ENCODE results near the gene ALK.

ALK gene

DNA sequence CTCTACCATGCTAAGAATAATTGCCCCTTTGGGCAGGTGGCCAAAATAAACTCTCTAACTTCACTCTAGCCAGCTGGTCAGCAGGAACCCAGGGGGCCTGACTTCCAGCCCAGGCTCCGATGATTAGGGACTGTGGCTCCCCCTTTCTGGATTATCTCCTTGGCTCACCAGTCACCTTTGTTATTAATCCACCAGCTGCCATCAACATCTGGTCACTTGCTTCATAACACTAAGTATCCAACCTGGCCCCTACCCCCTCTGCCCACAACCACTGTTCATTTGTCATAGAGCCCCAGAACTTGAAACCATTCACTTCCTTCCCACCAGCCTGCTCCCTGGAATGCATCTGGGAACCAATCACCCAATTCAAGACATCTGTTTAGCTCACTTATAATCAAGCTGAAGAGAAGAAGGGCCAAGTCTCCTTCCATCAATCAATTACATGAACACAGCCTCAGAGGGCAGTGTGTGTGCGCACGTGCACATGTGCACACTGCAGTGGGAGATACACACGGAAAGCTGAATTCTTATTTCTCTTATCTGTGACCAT is 215.1 kb downstream of the ALK start:
- no peak for DNase-seq

DNA sequence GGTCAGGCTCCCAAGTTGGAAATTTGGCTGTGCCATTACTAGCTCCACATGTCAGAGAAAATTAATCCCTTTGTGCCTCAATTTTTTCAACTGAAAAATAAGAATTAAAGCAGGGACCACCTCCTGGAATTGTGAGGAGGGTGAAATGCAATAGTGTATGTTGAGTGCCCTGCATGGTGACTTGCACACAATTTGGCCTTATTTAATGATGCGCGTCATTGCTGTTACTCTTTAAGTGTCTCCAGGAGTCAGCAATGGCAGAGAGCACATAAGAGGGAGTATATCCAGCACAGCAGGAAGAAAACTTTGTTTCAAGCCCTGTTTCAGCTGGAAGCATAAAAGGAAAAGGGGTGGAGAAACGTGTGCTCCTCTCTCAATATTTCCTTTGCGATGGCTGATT is 215.8 kb downstream of the ALK start:
- DNase-seq = no peak

DNA sequence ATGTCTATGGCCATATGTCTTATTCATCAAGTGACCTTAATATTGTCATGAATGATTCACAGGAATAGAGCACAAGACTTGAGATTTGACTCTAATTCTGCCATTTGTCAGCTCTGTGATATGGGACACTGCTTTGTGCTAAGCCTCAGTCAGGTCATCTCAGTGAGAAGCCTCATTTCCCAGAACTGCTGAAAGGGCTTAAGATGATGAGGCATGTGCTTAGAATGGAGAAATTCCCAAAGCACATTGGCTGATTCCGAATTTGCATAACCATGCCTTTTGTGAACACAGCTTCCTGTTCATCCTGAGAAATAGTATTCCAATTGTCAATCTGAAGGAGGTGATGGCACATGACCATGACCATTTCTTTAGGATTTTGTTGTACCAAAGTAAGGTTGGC is 218.1 kb downstream of the ALK start:
- no peak for DNase-seq

- no peak for DNase-seq
Measured at GRCh38 chr2:29702276-29702675, 219.1 kb downstream of the ALK start.

GRCh38 chr2:29700560-29700959 is 220.8 kb downstream of the ALK start:
- no peak for DNase-seq

- DNase-seq = no peak
Measured at GRCh38 chr2:29699045-29699444, 222.3 kb downstream of the ALK start.

DNA sequence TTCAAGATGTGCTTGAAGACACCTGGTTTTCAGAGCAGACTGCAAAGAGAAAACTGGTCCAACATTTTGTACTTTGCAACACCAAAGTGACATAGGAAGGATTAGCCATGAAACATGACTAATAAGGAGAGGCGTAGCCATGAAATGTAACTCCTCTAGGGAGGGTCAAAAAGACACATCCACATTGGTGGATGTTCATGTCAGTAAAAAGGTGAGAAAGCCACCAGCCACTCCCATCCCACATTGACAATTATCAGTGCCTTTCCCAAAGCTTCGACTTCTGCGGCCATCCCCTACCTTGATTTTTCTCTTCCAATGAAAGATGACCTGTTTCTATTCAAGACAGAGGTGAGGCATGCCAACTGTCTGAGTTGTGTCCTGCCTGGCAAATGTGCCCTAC is 223.2 kb downstream of the ALK start:
- no peak for DNase-seq

GRCh38 chr2:29697715-29698114 is 223.7 kb downstream of the ALK start:
- DNase-seq = no peak

DNA sequence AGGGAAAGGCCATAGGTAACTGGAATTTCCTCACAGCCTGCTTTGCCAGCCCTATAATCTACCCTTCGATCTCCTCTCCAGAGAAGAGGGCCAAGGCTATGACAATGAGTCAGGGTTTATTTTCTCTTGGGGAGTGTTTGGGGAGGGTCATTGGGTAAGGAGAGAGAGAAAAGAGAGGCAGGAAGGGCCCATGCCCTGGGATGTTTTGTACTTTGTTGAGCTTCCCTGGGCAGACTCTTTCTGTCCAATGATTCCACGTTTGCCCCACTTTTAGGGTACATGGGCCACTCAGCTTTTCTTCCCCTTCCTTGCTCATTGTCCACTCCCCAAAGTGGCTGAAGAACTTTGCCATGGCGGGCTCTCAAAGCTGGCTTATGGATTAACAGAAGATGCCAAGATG is 224.2 kb downstream of the ALK start:
- DNase-seq = no peak

DNA sequence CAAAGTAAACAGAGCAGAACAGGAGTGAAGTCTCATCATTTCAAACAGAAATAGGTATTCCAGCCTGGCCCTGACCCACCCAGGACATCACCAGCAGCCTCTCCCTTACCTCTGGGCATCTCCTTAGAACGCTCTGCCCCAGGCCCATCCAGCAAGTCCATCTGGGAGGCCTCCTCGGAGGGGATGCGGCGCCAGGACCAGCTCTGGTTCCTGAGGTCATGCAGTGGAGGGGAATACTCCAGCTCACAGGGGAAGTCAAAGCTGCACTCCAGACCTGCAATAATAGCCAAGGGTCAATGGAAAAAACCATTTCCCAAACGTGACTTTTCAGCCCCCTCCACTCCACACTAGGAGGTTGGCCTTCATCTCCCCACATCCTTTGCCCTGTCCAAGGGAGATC is 226.6 kb downstream of the ALK start:
- DNase-seq = no peak

DNA sequence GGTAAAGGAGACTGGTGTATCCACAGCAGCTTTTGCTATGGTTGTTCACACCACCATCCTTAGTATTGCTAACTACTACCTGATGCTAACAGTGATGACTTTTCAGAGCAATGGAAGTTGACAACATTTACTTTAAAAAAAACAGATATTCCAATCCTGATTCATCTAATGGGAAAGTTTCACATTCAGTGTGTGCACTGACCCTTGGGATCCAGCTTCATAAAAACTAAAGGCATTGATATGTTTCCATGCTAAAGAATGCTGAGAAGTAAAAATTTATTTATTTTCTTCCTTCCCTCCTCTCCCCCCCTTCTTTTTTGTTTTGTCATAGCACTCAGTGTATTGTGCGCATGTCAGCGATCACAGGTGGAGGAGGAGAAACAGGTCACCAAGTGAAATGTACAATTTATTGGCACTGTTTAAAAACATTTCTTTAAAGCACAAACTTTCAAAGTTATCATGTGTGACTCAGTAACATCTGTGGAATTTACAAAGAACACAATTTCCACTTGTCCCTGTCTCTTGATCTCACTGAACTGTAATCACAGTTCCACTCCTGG is 229.9 kb downstream of the ALK start:
- DNase-seq = no peak

GRCh38 chr2:29689666-29690065 is 231.7 kb downstream of the ALK start:
- DNase-seq = no peak

DNA sequence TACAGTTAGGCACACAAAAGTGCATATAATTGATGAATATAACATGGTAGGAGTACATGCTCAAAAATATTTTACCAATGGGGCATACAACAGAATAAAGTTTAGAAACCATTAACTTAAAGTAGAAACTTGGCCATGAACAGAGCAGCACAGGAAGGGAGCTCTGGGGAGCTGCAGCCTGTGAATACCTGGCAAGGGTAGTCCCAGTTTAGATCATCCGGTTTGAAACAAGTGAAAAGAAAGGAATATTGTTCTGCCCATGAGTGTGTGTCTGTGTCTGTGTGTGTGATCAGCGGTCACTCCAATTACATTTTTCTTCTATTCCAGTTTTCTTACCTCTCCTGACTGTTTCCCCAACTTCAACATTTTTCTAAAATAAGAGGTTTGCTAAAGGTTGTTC is 233.0 kb downstream of the ALK start:
- no peak for DNase-seq

DNA sequence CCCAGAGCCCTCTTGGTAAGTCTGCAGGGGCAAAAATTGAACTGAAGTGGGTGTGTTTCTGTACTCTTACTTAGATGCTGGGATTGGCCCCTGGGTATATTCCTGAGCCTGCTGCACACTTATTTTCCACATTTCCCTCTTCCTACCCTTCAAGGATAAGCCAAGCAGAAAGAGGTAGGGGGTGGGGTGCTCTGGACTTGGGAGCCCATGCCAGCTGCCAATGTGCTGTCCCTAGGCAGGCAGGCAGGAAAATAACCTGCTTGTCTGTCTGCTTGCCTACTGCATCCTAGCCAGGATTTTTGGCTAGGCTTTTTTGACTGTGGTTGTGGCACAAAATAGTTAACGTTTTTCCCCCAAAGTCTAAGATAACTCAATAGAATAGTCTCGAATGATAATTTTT is 234.3 kb downstream of the ALK start:
- DNase-seq = no peak

DNA sequence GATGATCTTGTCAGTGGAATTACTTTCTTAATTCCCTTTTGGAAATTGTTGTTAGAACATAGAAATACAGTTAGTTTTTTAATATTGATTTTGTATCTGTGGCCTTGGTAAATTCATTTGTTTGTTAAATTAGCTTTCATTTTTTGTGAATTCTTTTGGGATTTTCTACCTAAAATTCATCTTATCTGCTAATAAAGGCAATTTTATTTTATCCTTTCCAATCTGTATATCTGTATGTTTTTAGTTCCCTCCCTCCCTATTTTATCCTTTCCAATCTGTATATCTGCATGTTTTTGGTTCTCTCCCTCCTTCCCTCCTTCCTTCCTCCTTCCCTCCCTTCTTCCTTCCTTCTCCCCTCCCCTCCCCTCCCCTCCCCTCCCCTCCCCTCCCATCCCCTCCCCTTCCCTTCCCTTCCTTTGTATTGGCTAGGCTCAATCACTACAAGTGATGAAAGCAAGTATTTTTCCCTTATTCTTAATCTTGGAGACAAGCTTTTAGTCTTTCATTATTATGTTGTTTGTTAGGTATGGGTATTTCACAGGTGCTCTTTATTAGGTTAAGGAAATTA is 244.4 kb downstream of the ALK start:
- DNase-seq = no peak

DNA sequence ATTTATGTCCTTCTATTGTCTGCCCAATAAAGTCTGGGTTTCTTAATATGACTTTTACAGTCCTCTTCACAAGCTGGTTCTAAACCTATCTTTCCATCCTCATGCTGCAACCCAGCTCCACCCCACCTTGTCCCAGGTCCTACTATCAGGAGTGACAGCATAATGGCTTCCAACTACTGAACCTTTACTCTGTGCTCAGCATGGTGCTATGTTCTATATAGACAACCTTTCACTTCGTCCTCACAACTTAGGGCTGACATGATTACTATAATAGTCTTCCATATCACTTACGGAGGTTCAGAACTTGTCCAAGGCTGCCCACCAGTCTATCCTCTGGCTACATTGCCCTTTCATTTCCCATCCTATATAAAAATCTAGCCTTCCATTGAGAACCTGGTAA is 256.8 kb downstream of the ALK start:
- no peak for DNase-seq

DNA sequence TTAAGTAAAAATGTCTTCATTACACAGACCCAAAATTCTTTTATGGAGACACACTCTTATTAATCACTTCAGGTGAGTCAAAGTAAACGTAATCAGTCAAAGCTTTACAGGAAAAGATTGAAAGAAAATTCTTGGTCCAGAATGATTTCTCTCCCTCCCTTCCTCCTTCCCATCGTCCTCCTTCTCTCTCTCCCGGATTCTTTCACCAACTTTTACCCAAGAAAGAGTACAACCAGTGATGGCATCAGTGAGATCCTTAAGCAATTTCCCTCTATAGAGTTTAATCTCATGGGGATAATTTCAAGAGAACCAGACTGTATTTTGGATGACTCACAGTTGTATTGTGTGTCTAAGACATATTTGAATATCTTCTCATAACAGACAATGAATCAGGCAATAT is 258.1 kb downstream of the ALK start:
- no peak for DNase-seq

- no peak for DNase-seq
Measured at GRCh38 chr2:29662861-29663260, 258.5 kb downstream of the ALK start.

DNA sequence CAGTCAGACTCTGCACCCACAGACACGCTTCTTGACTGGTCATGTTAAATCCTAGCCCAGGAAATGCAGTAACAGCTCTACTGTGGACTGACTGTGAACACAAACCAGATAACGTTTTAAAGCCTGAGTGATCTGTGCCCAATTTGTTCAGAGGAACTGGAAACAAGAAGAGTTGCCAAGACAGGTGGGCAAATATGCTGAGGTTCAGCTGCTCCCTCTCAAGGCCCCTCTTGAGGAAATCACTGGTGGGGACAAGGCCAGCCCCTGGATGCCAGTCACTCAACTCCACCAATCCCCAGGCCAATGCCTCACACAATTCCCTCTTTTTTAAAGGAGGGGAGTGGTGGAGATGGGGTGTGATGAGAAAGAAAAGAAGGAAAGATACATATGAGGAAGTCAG is 261.2 kb downstream of the ALK start:
- DNase-seq = no peak

DNA sequence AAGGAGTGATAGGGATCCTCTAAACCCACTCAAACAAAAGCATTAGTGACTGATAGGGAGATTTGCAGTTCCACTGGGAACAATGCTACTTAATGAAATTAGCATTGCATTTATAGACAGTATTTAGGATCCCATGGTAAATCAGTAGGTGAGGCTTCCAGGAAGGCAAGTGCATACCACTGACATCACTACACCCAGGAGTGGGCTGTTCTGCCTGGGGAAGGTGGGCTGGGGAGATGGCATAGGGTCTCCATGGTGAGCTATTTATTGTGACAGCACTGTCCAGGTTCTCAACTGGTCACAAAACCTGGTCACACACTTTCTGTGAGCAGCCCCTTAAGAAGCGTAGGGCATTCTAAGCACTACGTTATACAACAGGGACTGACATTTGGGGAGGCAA is 262.2 kb downstream of the ALK start:
- DNase-seq = no peak

DNA sequence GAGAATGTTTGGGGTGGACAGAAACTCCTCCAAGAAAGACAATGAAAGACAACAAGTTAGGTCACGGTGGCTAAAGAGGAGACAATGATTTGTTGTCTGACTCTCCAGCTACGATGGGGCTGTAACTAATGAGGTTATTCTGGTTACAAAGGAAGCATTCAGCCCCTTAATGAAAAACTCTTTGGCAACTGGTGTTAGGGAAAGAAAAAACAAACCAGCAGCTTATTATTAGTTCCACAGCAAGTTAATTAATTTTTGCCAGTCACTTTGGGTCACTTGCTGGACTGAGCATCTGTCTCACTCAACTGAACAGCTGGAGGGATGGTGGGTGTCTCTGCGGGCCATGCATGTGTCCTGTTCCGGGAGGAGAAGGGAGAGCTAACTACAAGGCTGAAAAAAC is 263.7 kb downstream of the ALK start:
- no peak for DNase-seq

DNA sequence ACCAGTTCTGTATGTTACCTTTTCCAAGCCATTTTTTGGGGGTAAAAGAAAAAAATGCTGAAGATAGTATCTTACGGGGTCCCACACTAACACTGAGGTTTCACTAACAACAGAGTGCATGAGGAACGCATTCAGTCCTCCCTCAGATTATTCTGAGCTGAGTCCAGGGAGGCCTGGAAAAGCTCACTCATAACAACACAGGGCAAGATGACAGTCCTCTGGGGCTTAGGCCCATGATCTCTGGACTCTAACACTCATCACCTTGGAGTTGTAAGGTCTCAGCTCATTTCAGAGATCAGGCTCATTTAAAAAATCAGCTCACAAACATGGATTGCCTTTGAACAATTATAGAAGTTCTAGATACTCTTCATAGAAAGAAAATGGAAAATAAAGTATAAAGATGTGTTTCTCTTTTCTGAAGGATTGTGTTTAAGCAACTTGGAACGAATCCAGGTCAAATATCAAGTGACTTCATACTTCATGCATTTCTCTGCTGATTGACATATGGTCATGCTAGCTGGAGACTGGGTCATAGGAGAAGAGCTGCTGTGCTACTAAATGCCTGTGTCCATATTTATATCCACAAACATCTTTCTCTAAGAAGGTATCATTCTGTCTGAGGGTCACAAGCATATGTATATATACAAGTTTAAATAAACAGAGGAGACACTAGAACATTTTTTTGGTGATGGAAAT is 265.8 kb downstream of the ALK start:
- DNase-seq = no peak

DNA sequence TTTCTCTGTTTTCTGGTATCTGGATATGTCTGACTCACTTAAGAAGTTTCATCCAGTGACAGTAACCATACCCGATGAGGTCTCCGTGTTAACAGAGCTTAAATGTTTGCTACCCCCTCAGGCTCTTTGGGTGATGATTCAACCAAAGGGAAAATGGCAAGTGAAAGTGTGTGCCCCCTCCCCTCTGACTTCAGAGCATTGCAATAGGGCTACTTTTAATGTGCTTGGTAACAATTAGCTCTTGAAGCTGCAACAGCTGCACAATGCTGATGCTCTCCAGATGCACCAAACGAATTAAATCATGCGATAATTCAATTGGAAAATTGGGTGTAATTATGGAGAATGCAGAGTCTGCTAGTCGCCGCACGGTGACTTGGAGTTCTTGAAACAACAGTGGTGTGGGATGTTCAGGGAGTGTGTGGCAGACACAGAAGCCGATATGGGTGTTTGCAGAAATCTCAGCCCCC is 270.7 kb downstream of the ALK start:
- DNase-seq = no peak

DNA sequence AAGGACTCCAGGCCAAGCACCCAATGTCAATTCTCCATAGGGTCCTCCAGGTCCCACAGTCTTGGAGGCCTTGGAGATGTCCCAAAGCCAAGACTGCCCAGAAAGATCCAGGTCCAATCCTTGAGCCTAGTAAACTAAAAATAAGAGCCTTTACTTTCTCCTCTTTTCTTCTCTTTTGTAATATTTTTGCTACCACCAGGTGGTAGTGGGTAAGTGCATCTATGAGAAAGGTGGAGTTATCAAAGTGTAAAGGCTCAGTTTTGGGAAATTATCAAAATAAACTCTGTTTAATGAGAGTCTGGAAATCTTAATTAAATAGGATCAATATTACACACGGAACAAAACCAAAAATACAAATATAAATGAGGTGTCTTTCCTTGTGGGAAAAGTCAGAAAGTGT is 276.4 kb downstream of the ALK start:
- DNase-seq = no peak

- DNase-seq = no peak
Measured at GRCh38 chr2:29643196-29643595, 278.2 kb downstream of the ALK start.

Data from GF-D8 (cell line).